Measurements from ENCODE around the gene MAPKAPK2. TPM values are rescaled to one million over a fixed set of nuclear protein-coding genes. Genes with fewer than 3 reads are reported as not detected.

MAPKAPK2 gene
- total RNA-seq, 1 donor from 2014 or later = 51.1 TPM

- Histone ChIP-seq H3K27ac (peak overlapping the region; percentile 81), H3K9me3 (no peaks in the 10 kb centered on the region), H3K36me3 (no peaks in the 10 kb centered on the region), H3K4me1 (peaks cover 69% of the 10 kb centered on the region), H3K27me3 (no peaks in the 10 kb centered on the region), H3K4me3 (no peak overlapping the region)
- TF ChIP-seq POLR2A (IDR thresholded peaks at IDR 0.05) (no peak), POLR2AphosphoS5 (IDR thresholded peaks at IDR 0.05; ENCODE audit: insufficient read depth in 1 of 2, low read depth in 1 of 2) (no peak)
- TF ChIP-seq, protein P1, sequence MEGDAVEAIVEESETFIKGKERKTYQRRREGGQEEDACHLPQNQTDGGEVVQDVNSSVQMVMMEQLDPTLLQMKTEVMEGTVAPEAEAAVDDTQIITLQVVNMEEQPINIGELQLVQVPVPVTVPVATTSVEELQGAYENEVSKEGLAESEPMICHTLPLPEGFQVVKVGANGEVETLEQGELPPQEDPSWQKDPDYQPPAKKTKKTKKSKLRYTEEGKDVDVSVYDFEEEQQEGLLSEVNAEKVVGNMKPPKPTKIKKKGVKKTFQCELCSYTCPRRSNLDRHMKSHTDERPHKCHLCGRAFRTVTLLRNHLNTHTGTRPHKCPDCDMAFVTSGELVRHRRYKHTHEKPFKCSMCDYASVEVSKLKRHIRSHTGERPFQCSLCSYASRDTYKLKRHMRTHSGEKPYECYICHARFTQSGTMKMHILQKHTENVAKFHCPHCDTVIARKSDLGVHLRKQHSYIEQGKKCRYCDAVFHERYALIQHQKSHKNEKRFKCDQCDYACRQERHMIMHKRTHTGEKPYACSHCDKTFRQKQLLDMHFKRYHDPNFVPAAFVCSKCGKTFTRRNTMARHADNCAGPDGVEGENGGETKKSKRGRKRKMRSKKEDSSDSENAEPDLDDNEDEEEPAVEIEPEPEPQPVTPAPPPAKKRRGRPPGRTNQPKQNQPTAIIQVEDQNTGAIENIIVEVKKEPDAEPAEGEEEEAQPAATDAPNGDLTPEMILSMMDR (IDR thresholded peaks at IDR 0.05) = no peak
- no peak for DNase-seq (ENCODE audit: extremely low spot score in 2 of 2)
- intact Hi-C loops (cut with DNase I) = no loop called here
Measured at GRCh38 chr1:206715552-206716158, 30.9 kb downstream of the MAPKAPK2 start.

- intact Hi-C loops (cut with DNase I) = no loop called here
Measured at GRCh38 chr1:206716159-206716869, 31.6 kb downstream of the MAPKAPK2 start.

GRCh38 chr1:206716870-206717673 lies 32.4 kb downstream of the MAPKAPK2 start:
- Histone ChIP-seq H3K36me3 (no peaks in the 10 kb centered on the region), H3K4me3 (no peak overlapping the region), H3K4me1 (peaks cover 78% of the 10 kb centered on the region), H3K27me3 (no peaks in the 10 kb centered on the region), H3K9me3 (no peaks in the 10 kb centered on the region), H3K27ac (peak overlapping the region; percentile 42)
- no peak for DNase-seq (ENCODE audit: extremely low spot score in 2 of 2)
- intact Hi-C loops (cut with DNase I) = no loop called here
- TF ChIP-seq, protein P1 (IDR thresholded peaks at IDR 0.05) = no peak

More at GRCh38 chr1:206716159-206716869, 31.6 kb downstream of the MAPKAPK2 start:
- H3K9me3 ChIP-seq = no peaks in the 10 kb centered on the region
- TF ChIP-seq, protein P1 (IDR thresholded peaks at IDR 0.05) = no peak
- TF ChIP-seq POLR2AphosphoS5 (IDR thresholded peaks at IDR 0.05; ENCODE audit: insufficient read depth in 1 of 2, low read depth in 1 of 2) = no peak
- TF ChIP-seq POLR2A (IDR thresholded peaks at IDR 0.05) = no peak
- DNase-seq (ENCODE audit: extremely low spot score in 2 of 2) = no peak
- peak overlapping the region; percentile 42 for H3K27ac ChIP-seq
- H3K4me3 ChIP-seq = no peak overlapping the region
- H3K4me1 ChIP-seq = peaks cover 71% of the 10 kb centered on the region
- no peaks in the 10 kb centered on the region for H3K27me3 ChIP-seq
- H3K36me3 ChIP-seq = no peaks in the 10 kb centered on the region

- peaks cover 81% of the 10 kb centered on the region for H3K4me1 ChIP-seq
- H3K27ac ChIP-seq = no peak overlapping the region
- H3K9me3 ChIP-seq = no peaks in the 10 kb centered on the region
- TF ChIP-seq POLR2A (IDR thresholded peaks at IDR 0.05) = no peak
- TF ChIP-seq POLR2AphosphoS5 (IDR thresholded peaks at IDR 0.05; ENCODE audit: insufficient read depth in 1 of 2, low read depth in 1 of 2) = no peak
- TF ChIP-seq, protein P1 (IDR thresholded peaks at IDR 0.05) = no peak
- DNase-seq (ENCODE audit: extremely low spot score in 2 of 2) = no peak
- H3K4me3 ChIP-seq = no peak overlapping the region
- intact Hi-C loops (cut with DNase I) = no loop called here
- H3K36me3 ChIP-seq = no peaks in the 10 kb centered on the region
- H3K27me3 ChIP-seq = no peaks in the 10 kb centered on the region
Measured at GRCh38 chr1:206717674-206717989, 32.9 kb downstream of the MAPKAPK2 start.
